Suprapubic skin (tissue), 4 donors: ENCODE data around the gene PTPRF.

Experiments used
- POLR2A ChIP-seq, 2 donors: fragments of 450-650 bp; IDR thresholded peaks; one replicate each; pipeline ENCODE4 v1.6.1; 2017; ENCODE audit warnings: antibody characterized with exemption in 2 of 2, mild to moderate bottlenecking in 2 of 2, moderate library complexity in 2 of 2
- POLR2AphosphoS5 ChIP-seq, 3 donors: sonication (generic); formaldehyde crosslinking; IDR thresholded peaks; one replicate each; pipeline ENCODE4 v1.6.1; 2017; ENCODE audit warnings: antibody characterized with exemption in 3 of 3

GRCh38 chr1:43559714-43560113 lies 29.0 kb downstream of the PTPRF start:
- no peak for TF ChIP-seq POLR2AphosphoS5 (IDR thresholded peaks at IDR 0.05)
- no peak for TF ChIP-seq POLR2A (IDR thresholded peaks at IDR 0.05)
